ENCODE data around the gene HSPA6. TPM values are rescaled to one million over a fixed set of nuclear protein-coding genes. Genes with fewer than 3 reads are reported as not detected.
"Not testable (repeated sequence)": the region's sequence is repeated elsewhere in the genome, so short reads cannot be mapped to it uniquely, and the experiment has no call there.

The HSPA6 gene
- total RNA-seq, 1 donor from 2014 or later = 1.4 TPM

DNA sequence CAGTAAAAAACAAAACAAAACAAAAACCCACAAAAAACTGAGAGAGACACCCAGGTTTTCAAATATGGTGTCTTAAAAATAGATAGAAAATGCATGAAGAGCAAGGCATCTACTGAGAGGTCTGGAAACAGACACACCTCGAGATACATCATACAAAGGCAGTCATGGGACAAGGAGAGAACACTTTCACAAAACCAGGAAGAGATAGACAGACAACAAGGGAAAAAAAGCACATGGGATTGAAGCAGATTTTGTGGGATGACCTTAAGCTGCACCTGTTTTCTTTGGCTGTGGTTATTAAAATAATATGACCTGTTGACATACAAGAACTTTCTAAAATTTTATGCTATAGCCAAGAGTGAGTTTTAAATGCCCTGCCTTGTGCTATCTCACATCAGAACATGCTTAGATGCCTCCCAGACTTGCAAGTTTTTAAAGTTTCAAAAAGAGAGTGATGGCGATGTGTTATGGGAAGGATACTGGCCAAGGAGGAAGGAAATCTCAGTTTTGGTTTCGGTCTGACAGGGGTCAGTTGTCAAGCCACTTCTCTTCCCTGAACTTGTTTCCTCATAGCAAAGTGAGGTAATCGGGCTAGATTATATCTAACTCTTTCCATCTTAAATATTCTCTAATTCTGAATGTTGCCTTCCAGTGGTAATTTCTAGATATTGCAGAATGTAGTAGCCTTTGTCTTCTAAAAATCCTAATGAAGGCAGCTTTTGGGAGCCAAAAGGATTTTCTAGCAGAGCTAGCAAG is 36.8 kb downstream of the HSPA6 start:
- peak; percentile 75 for ATAC-seq

DNA sequence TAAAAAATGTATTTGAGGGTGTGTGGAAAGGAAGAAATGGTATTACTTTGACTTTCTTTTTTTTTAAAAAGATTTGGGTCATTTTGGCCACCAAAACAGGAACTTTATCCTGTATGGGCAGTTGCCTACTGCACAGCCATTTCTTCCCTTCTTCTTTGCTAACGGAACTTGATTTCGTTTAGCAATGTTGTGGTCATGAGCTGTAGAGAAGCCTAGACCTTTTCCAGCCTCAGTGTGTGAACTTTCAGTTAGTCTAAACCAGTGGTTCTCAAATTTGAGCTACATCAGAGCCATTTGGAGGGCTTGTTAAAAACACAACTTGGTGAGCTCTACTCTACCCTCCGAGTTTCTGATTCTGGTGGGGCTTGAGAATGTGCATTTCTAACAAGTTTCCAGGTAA is 38.1 kb downstream of the HSPA6 start:
- not testable (repeated sequence) for ATAC-seq

DNA sequence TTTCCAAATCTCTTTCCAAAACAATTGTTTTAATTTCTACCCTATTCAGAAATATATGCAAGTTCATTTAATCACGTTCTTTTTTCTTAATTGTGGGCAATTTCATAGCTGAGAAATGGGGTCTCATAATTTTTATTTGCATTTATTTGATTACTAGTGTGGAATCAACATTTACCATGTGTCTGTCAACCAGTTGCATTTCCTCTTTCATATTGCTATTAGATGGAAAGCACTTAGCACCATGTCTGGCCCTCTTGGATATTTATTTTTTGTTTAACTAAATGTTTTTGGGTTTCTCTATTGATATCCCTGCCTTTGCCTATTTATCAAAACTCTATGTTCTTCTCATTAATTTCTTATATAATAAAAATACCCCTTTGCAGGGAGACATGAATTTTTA is 39.2 kb downstream of the HSPA6 start:
- not testable (repeated sequence) for ATAC-seq

DNA sequence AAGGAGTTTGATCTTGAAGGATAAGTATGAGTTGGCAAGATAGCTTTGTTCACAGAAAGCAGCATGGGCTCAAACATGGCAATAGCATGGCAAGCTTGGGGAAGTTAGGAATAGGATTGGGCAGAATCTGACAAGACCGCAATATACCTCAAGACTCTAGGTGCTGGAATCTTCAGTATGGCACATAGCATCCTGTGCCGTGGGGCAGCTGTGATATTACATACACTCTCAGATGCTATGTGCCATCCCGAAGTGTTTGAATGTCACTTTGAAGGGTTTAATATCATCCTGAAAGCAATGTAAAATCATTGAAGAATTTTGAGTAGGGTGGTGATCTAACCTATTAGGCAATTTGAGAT is 42.2 kb downstream of the HSPA6 start:
- ATAC-seq = not testable (repeated sequence)

DNA sequence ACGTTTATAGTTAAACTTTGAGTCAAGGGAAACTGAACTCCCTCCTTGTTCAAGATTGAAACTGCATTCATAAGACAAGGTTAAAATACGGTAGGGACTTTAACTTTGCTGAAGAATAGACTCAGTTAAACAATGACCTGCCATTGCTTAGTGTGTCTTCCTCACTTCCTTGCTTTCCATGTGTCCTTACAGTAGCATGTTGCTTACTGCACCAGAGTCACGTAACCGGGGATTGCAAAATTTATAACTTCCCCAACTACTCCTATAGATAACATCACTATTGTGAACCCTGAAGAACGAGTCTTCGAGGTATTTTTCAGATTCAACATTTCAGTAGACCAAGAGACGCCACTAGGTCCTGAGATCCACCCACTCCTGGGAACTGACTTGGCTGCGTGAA is 47.4 kb downstream of the HSPA6 start:
- not testable (repeated sequence) for ATAC-seq

Other genes starting within 250 kb of the HSPA6 start
- gene MPZ, start 214.6 kb upstream of the HSPA6 start, total RNA-seq = 1.4 TPM
- gene SDHC, start 210.2 kb upstream of the HSPA6 start, total RNA-seq = 185 TPM
- not detected for gene CFAP126, start 156.7 kb upstream of the HSPA6 start, total RNA-seq
- gene FCGR2A, start 19.1 kb upstream of the HSPA6 start, total RNA-seq = 3.1 TPM
- 1.00 TPM for gene FCGR3A, start 25.3 kb downstream of the HSPA6 start, total RNA-seq
- gene FCGR3B, start 106.6 kb downstream of the HSPA6 start, total RNA-seq = 0.64 TPM
- 0.80 TPM for gene FCGR2B, start 138.6 kb downstream of the HSPA6 start, total RNA-seq
- gene FCRLA, start 182.7 kb downstream of the HSPA6 start, total RNA-seq = 0.56 TPM
- gene FCRLB, start 197.0 kb downstream of the HSPA6 start, total RNA-seq = 0.72 TPM
- 13.0 TPM for gene DUSP12, start 225.2 kb downstream of the HSPA6 start, total RNA-seq
- gene ATF6, start 241.8 kb downstream of the HSPA6 start, total RNA-seq = 11.4 TPM